ENCODE results near the gene PRR23C. TPM values are rescaled to one million over a fixed set of nuclear protein-coding genes. Genes with fewer than 3 reads are reported as not detected.

PRR23C gene
- polyA plus RNA-seq, 1 donor (not counting 4 experiments of a cell fraction or from before 2014, with no cell fraction given): not detected

- Histone ChIP-seq H4K20me1 (ENCODE audit: control insufficient read depth, extremely low read depth, insufficient read depth, low read length) (no peaks in the 10 kb centered on the region), H3K4me2 (ENCODE audit: control insufficient read depth, extremely low read depth, insufficient read depth, low read depth, low read length) (no peak overlapping the region), H2AFZ (ENCODE audit: control insufficient read depth, low read length) (no peak overlapping the region), H3K79me2 (ENCODE audit: control insufficient read depth, insufficient read depth, low read length) (no peaks in the 10 kb centered on the region), H3K9me1 (ENCODE audit: control insufficient read depth, extremely low read depth, insufficient read depth, low read length) (no peaks in the 10 kb centered on the region), H3K9ac (ENCODE audit: control insufficient read depth, extremely low read depth, insufficient read depth, low read length) (no peak overlapping the region), H3K27ac (ENCODE audit: control insufficient read depth, insufficient read depth, low read length) (no peak overlapping the region), H3K4me1 (ENCODE audit: control insufficient read depth, extremely low read depth, insufficient read depth, low read length) (no peaks in the 10 kb centered on the region), H3K4me3 (ENCODE audit: control insufficient read depth in 2 of 3, extremely low read depth in 1 of 3, insufficient read depth in 2 of 3, low read depth in 1 of 3, low read length in 3 of 3) (no peak overlapping the region), H3K27me3 (ENCODE audit: control insufficient read depth, extremely low read depth, insufficient read depth, low read length) (no peaks in the 10 kb centered on the region), H3K36me3 (ENCODE audit: control insufficient read depth in 2 of 2, extremely low read depth in 1 of 2, insufficient read depth in 2 of 2, low read length in 2 of 2) (no peaks in the 10 kb centered on the region), H3K9me3 (ENCODE audit: control insufficient read depth, low read depth, low read length) (no peaks in the 10 kb centered on the region)
- dilution Hi-C loops (cut with MboI; ENCODE audit: extremely low pct_ligation_motif_present, low sequenced_read_pairs): no loop called here
- no peak for DNase-seq (ENCODE audit: low read depth, low spot score)
- TF ChIP-seq EZH2 (IDR thresholded peaks at IDR 0.05; ENCODE audit: low read length): no peak
- TF ChIP-seq CTCF (optimal IDR thresholded peaks at IDR 0.05 in 1 of 3, IDR thresholded peaks at IDR 0.05 in 1 of 3, conservative IDR thresholded peaks at IDR 0.05 in 1 of 3; ENCODE audit: extremely low read depth in 1 of 3, insufficient read depth in 2 of 3, low read length in 3 of 3): no peak
- no peak for FAIRE-seq
Measured at GRCh38 chr3:139016430-139017048, 28.2 kb downstream of the PRR23C start.

GRCh38 chr3:139006051-139006716 lies 38.5 kb downstream of the PRR23C start, which contains the start of gene PRR23A:
Gene PRR23A, minus strand, starts transcription at chr3:139006268. Its CDS starts 0 bp downstream, at chr3:139006268.
- dilution Hi-C loops (cut with MboI; ENCODE audit: extremely low pct_ligation_motif_present, low sequenced_read_pairs): no loop called here

More at GRCh38 chr3:139006051-139006716, 38.5 kb downstream of the PRR23C start, which contains the start of gene PRR23A:
- no peak within 1 kb of the TSS for H2AFZ ChIP-seq (ENCODE audit: control insufficient read depth, low read length)
- no peak within 1 kb of the TSS for H3K27ac ChIP-seq (ENCODE audit: control insufficient read depth, insufficient read depth, low read length)
- no peak for DNase-seq (ENCODE audit: low read depth, low spot score)
- H3K4me3 ChIP-seq (ENCODE audit: control insufficient read depth in 2 of 3, extremely low read depth in 1 of 3, insufficient read depth in 2 of 3, low read depth in 1 of 3, low read length in 3 of 3): no peak within 1 kb of the TSS
- H3K79me2 ChIP-seq (ENCODE audit: control insufficient read depth, insufficient read depth, low read length): no peaks in the 10 kb centered on the region
- TF ChIP-seq CTCF (optimal IDR thresholded peaks at IDR 0.05 in 1 of 3, IDR thresholded peaks at IDR 0.05 in 1 of 3, conservative IDR thresholded peaks at IDR 0.05 in 1 of 3; ENCODE audit: extremely low read depth in 1 of 3, insufficient read depth in 2 of 3, low read length in 3 of 3) (no peak), EZH2 (IDR thresholded peaks at IDR 0.05; ENCODE audit: low read length) (no peak)
- H3K9me1 ChIP-seq (ENCODE audit: control insufficient read depth, extremely low read depth, insufficient read depth, low read length): no peaks in the 10 kb centered on the region
- H3K9me3 ChIP-seq (ENCODE audit: control insufficient read depth, low read depth, low read length): no peaks in the 10 kb centered on the region
- H3K27me3 ChIP-seq (ENCODE audit: control insufficient read depth, extremely low read depth, insufficient read depth, low read length): no peaks in the 10 kb centered on the region
- H4K20me1 ChIP-seq (ENCODE audit: control insufficient read depth, extremely low read depth, insufficient read depth, low read length): no peaks in the 10 kb centered on the region
- no peaks in the 10 kb centered on the region for H3K4me1 ChIP-seq (ENCODE audit: control insufficient read depth, extremely low read depth, insufficient read depth, low read length)
- H3K9ac ChIP-seq (ENCODE audit: control insufficient read depth, extremely low read depth, insufficient read depth, low read length): no peak within 1 kb of the TSS
- H3K4me2 ChIP-seq (ENCODE audit: control insufficient read depth, extremely low read depth, insufficient read depth, low read depth, low read length): no peak within 1 kb of the TSS
- no peak for FAIRE-seq
- H3K36me3 ChIP-seq (ENCODE audit: control insufficient read depth in 2 of 2, extremely low read depth in 1 of 2, insufficient read depth in 2 of 2, low read length in 2 of 2): no peaks in the 10 kb centered on the region
